GM18907 (cell line): ENCODE measurements around the gene PPP1R26.
"Not testable (repeated sequence)": the region's sequence is repeated elsewhere in the genome, so short reads cannot be mapped to it uniquely, and the experiment has no call there.

Experiments
- ATAC-seq: cut with Tn5 transposase; IDR thresholded peaks from one replicate; pipeline ENCODE4 v1.9.1; 2021; ENCODE audit warnings: mild to moderate bottlenecking, moderate library complexity; ENCODE audit not compliant: unreplicated experiment

The PPP1R26 gene

DNA sequence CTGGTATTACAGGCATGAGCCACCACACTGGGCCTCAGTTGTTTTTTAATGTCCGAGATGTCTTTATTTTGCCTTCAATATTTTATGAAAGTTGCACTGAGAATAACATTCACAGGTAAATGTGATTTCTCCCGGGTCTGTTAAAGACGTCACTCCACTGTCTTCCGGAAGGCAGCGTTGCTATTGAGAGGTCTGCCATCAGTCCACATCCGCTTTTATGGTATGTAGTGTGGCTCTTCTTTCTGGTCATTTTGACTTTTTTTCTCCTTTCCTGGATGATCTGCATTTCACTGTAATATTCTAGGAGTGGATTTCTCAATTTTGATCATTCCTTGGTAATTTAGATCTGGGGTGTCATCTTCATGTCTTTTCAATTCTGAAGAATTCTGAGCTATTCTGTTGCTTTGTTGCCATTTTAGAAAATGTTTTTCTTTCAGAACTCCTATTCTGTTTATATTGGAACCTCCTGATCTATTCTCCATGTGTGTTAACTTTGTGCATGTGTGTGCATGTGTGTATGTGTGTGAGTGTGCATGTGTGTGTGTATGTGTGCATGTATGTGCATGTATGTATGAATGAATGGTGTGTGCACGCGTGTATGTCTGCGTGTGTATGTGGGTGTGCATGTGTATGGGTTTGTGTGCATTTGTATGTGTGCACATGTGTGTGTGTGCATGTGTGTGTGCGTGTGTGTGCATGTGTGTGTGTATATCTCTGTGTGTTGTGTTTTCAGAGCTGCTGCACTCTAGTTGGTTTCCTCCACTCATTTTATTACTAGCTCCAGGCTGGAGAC is 39.8 kb downstream of the PPP1R26 start:
- no peak for ATAC-seq

- ATAC-seq = no peak
Observed at GRCh38 chr9:135520916-135521607, 41.5 kb downstream of the PPP1R26 start, which contains the start of gene LCN1. Gene LCN1 (plus strand): TSS chr9:135521440. CDS start chr9:135521498, 58 bp downstream.

DNA sequence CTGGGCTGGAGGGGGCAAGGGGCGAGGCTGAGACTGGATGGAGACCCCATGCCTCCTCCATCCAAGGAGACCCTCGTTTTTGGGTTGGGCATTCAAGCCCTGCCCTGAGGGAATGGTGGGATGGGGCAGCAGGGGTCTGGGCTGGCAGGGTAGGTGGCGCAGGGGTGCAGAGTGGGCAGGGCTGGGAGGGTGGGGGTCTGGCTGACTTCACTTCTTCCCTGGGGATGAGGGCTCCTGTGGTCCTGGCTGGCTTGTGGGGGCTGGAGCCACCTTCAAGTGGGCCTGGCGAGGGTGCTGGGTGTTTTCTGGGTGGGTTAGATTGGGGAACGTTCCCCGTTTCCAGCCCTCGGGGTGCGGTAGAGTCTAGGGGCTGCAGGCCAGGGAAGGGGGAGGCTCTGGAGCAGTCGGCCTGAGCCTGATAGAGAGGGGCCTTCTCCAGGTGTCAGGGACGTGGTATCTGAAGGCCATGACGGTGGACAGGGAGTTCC is 42.1 kb downstream of the PPP1R26 start:
- ATAC-seq = no peak

DNA sequence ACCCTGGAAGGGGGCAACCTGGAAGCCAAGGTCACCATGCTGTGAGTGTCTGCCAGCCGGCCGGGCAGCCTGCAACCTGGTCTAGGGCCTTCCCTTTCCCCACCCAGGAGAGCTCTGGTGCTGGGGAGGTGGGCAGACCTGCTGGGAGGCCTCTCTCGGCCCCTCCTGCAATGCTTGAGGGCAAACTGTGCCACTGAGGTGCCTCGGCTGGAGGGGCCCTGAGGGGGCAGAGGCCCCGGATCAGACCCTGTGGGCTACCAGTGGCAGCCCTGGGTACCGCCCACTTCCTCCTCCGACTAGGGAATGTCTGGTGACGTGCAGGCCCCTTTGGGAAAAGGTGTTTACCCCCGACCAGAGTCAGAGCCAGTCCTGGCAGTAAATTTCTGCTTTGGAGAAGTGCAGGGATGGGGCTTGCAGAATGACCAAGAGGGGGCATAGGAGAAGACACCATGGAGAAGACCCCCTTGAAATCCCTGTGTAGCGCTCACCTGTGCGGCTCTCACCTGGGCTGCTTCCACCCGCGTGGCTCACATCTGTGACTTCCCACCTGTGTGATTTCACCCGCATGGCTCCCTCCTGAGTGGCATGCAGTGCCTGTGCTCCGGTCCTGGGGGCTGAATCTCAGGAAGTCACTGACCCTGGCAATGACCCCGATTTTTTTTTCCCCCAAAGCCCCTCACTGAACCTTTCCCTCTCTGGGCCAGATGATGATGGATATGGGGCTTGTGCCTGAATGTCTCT is 42.7 kb downstream of the PPP1R26 start:
- no peak for ATAC-seq

- ATAC-seq = no peak
Observed at GRCh38 chr9:135522931-135523330, 43.3 kb downstream of the PPP1R26 start.

DNA sequence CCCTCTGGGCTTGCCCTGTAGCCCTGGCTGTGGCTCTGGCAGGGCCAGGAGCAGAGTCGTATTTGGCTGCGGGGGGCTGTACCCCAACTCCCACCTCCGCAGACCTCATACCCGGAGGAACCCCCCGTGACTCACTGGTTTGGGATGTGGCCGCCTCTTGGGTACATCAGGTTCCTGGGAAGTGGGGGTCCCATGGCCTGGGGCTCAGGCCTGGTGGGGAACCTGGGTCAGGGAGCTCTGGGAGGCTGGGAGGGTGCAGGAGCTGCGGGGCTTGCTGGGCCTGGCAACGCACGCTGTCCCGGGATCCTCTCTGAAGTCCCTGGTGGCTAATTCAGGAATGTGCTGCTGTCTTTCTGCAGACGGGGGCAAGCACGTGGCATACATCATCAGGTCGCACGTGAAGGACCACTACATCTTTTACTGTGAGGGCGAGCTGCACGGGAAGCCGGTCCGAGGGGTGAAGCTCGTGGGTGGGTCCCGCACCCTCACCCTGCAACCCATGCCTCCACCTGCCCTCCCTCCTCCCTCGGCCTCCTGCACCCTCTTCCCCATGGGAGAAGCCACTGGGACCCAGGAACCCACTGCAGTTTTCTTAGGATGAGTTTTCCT is 44.0 kb downstream of the PPP1R26 start:
- no peak for ATAC-seq

DNA sequence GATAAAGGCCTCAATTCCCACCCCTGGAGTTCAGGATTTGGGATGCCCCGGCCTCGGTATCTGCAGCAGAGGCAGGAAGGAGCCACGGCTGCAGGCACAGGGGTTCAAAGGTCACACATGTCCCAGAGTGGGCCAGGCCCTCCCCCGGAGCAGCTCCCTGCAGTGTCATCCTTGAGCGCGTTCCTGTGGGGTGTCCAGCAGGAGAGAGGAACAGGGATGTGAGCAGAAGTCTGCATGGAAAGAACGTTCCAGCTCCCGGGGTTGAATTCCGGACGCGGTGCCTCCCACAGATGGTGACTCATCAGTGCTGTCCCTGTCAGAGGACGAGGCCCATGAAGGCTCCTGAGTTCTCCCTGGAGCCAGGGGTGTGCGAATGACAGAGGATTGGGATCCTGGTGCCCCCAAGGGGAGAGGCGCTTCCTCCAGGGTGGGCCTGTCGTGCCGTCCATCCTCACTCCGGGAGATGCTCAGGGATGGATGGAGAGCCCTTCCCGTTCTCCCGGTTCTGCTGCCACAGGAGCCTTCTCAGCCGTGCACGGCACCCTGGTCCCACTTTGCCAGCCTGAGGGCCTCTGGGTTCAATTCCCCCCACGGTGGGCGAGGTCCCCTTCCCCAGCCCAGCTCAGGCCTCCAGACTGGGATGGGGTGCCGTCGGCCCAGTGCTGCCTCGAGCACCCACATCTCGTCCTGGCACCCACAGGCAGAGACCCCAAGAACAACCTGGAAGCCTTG is 44.7 kb downstream of the PPP1R26 start:
- no peak for ATAC-seq

GRCh38 chr9:135525241-135526088 is 45.9 kb downstream of the PPP1R26 start:
- no peak for ATAC-seq

DNA sequence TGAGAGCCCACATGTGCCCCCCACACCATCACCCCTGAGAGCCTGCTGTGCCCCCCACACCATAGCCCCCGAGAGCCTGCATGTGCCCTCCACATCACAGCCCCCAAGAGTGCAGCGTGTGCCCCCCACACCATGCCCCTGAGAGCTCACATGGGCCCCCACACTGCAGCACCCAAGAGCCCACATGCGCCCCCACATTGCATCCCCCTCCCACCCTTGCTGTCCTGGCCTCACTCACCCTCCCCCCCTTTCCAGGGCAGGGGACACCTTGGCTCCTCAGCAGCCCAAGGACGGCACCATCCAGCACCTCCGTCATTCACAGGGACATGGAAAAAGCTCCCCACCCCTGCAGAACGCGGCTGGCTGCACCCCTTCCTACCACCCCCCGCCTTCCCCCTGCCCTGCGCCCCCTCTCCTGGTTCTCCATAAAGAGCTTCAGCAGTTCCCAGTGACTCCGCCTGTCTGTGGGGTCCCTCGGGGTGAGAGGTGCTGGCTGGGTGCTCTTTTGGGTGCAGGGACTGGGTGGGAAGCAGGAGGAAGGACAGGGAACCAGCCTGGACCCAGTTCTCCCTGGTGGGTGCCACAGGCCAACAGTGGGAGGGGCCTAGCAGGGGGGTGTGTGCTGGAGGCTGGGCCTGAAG is 46.6 kb downstream of the PPP1R26 start:
- no peak for ATAC-seq

GRCh38 chr9:135526730-135527571 is 47.4 kb downstream of the PPP1R26 start:
- no peak for ATAC-seq

DNA sequence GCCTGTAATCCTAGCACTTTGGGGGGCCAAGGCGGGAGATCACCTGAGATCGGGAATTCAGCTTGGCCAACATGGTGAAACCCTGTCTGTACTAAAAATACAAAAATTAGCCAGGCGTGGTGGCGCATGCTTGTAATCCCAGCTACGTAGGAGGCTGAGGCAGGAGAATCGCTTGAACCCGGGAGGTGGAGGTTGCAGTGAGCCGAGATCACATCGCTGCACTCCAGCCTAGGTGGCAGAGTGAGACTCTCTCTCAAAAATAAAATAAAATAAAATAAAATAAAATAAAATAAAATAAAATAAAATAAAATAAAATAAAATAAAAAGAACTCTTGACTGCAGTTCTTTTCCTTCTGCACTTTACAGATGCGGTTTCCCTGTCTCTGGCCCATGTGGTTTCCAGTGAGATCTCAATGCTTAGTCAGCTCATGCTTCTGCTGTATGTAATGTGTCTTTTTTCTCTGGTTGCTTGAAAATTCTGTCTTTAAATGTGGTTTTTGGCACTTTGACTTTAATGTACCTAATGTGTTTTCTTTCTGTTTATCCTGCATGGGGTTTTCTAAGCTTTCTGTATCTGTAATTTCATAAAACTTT is 49.4 kb downstream of the PPP1R26 start:
- ATAC-seq = not testable (repeated sequence)

DNA sequence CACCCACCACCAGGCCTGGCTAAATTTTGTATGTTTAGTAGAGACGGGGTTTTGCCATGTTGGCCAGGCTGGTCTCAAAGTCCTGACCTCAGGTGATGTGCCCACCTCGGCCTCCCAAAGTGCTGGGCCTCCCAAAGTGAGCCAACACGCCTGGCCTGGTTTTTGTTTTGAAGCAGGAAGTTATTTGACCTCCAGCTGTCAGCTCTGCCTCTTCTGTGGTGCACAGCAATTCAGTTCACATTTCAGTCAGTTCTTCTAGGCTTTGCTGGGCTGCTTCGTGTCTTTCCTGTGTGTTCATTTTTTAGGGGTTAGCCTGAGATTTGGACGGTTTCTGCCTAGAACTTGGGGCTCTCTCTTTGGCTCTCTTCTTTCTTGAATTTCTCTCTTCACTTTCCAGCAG is 50.6 kb downstream of the PPP1R26 start:
- ATAC-seq = no peak

GRCh38 chr9:135531096-135531495 is 51.5 kb downstream of the PPP1R26 start:
- ATAC-seq = no peak

GRCh38 chr9:135533113-135533512 is 53.5 kb downstream of the PPP1R26 start:
- no peak for ATAC-seq

- ATAC-seq = no peak
Observed at GRCh38 chr9:135533674-135534073, 54.1 kb downstream of the PPP1R26 start.

GRCh38 chr9:135534192-135534711 is 54.7 kb downstream of the PPP1R26 start:
- not testable (repeated sequence) for ATAC-seq

- ATAC-seq = not testable (repeated sequence)
Observed at GRCh38 chr9:135534826-135535225, 55.2 kb downstream of the PPP1R26 start.
